Measurements from ENCODE around the gene TRIM47. TPM values are rescaled to one million over a fixed set of nuclear protein-coding genes. Genes with fewer than 3 reads are reported as not detected.

Gene TRIM47, protein sequence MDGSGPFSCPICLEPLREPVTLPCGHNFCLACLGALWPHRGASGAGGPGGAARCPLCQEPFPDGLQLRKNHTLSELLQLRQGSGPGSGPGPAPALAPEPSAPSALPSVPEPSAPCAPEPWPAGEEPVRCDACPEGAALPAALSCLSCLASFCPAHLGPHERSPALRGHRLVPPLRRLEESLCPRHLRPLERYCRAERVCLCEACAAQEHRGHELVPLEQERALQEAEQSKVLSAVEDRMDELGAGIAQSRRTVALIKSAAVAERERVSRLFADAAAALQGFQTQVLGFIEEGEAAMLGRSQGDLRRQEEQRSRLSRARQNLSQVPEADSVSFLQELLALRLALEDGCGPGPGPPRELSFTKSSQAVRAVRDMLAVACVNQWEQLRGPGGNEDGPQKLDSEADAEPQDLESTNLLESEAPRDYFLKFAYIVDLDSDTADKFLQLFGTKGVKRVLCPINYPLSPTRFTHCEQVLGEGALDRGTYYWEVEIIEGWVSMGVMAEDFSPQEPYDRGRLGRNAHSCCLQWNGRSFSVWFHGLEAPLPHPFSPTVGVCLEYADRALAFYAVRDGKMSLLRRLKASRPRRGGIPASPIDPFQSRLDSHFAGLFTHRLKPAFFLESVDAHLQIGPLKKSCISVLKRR
- 1 to 10 TPM; 8.1 to 9.6 TPM for total RNA-seq

- peaks cover 26% of the 10 kb centered on the region for H3K4me1 Mint-ChIP-seq (ENCODE audit: low read depth)
- intact Hi-C loops (cut with micrococcal nuclease), result no loop called here
- CTCF ChIA-PET, result interaction anchor here (0.6 to 7.2 kb wide), 11 partner anchors 11 to 226 kb away, joined by 3 to 66 read pairs (median 4); partner anchors contain the start of genes GALK1 and TRIM65
These were observed at the start of gene TRIM47 for GRCh38 chr17:75878174-75878998. TRIM47 (minus strand) TSS chr17:75878581; CDS start chr17:75878548, 33 bp downstream.

GRCh38 chr17:75927286-75927922 is 49.0 kb upstream of the TRIM47 start:
- DNase-seq, result no peak
- H3K27me3 Mint-ChIP-seq (ENCODE audit: low read depth), result no peaks in the 10 kb centered on the region
- CTCF ChIA-PET, result interaction anchor here (0.5 to 2.7 kb wide), 10 partner anchors 11 to 153 kb away, joined by 3 to 11 read pairs (median 4); partner anchors contain the start of gene FBF1
- H3K4me1 Mint-ChIP-seq (ENCODE audit: low read depth), result no peaks in the 10 kb centered on the region
- H3K36me3 Mint-ChIP-seq (ENCODE audit: low read depth), result peaks cover 12% of the 10 kb centered on the region
- H3K27ac Mint-ChIP-seq, result no peak overlapping the region
- no peaks in the 10 kb centered on the region for H3K9me3 Mint-ChIP-seq
- intact Hi-C loops (cut with micrococcal nuclease), result no loop called here
- H3K4me3 Mint-ChIP-seq, result no peak overlapping the region

More at GRCh38 chr17:75878174-75878998, at the start of gene TRIM47:
- H3K9me3 Mint-ChIP-seq, result no peaks in the 10 kb centered on the region
- no peak for DNase-seq
- H3K27ac Mint-ChIP-seq, result peak within 1 kb of the TSS; percentile 83
- peak within 1 kb of the TSS; percentile 93 for H3K4me3 Mint-ChIP-seq
- H3K36me3 Mint-ChIP-seq (ENCODE audit: low read depth), result peaks cover 5% of the 10 kb centered on the region
- H3K27me3 Mint-ChIP-seq (ENCODE audit: low read depth), result peaks cover 3% of the 10 kb centered on the region

DNA sequence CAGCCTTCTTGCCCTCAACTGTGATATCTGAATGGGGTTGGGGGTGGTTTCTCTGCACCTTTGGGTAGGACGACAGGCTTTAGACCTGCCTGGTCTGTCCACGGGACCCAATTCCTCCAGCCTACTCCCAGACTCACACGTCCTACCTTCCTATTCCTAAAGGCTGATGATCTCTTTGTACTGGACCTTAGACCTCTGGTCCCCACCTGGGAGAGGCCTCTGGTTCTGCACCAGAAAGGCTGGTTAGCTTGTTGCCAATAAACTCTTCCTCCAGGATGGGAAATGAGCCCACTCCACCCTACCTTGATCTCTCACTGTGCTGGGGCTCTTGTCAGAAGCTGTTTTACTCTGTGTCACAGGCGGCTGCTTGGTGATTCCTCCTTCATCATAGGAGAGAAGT is 48.1 kb upstream of the TRIM47 start:
- Mint-ChIP-seq H3K36me3 (ENCODE audit: low read depth) (peaks cover 12% of the 10 kb centered on the region), H3K27ac (no peak overlapping the region), H3K4me3 (no peak overlapping the region), H3K4me1 (ENCODE audit: low read depth) (no peaks in the 10 kb centered on the region), H3K27me3 (ENCODE audit: low read depth) (no peaks in the 10 kb centered on the region), H3K9me3 (no peaks in the 10 kb centered on the region)
- intact Hi-C loops (cut with micrococcal nuclease), result no loop called here
- DNase-seq, result no peak
- CTCF ChIA-PET, result interaction anchor here (0.9 to 2.7 kb wide), 4 partner anchors 11 to 79 kb away, joined by 4 to 11 read pairs (median 6); partner anchors contain the start of gene FBF1

GRCh38 chr17:75925912-75926311 is 47.5 kb upstream of the TRIM47 start:
- H3K27ac Mint-ChIP-seq, result no peak overlapping the region
- CTCF ChIA-PET, result interaction anchor here (0.6 to 2.7 kb wide), 4 partner anchors 10 to 169 kb away, joined by 4 to 11 read pairs (median 4); no protein-coding TSS in a partner anchor
- no peaks in the 10 kb centered on the region for H3K4me1 Mint-ChIP-seq (ENCODE audit: low read depth)
- DNase-seq, result no peak
- intact Hi-C loops (cut with micrococcal nuclease), result no loop called here
- no peak overlapping the region for H3K4me3 Mint-ChIP-seq
- no peaks in the 10 kb centered on the region for H3K9me3 Mint-ChIP-seq
- H3K36me3 Mint-ChIP-seq (ENCODE audit: low read depth), result peaks cover 11% of the 10 kb centered on the region
- H3K27me3 Mint-ChIP-seq (ENCODE audit: low read depth), result no peaks in the 10 kb centered on the region

DNA sequence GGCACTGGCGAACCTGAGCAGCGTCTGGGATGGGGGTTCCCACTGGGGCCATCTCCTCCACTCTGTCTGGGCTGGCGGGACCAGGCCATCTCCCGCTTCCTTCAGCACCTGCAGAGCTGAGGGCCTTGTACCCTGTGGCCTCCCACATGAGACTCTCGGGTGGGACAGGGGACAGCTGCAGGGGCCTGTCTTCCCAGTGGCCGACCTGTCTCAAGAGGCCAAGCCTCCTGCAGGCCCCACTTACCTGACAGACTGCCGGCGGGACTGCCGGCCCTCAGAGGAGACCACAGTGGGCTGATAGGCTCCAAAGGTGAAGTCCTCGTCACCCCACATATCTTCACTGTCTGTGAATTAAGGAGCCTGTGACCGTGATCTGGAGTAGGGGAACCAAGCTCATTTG is 46.7 kb upstream of the TRIM47 start:
- Mint-ChIP-seq H3K4me1 (ENCODE audit: low read depth) (no peaks in the 10 kb centered on the region), H3K4me3 (no peak overlapping the region), H3K36me3 (ENCODE audit: low read depth) (peaks cover 11% of the 10 kb centered on the region), H3K27me3 (ENCODE audit: low read depth) (no peaks in the 10 kb centered on the region), H3K27ac (no peak overlapping the region), H3K9me3 (no peaks in the 10 kb centered on the region)
- CTCF ChIA-PET, result interaction anchor here (1.2 kb wide), 1 partner anchor 89 kb away, joined by 4 read pairs; no protein-coding TSS in a partner anchor
- DNase-seq, result no peak
- intact Hi-C loops (cut with micrococcal nuclease), result no loop called here

- no peak for DNase-seq
- no peaks in the 10 kb centered on the region for H3K4me1 Mint-ChIP-seq (ENCODE audit: low read depth)
- no peaks in the 10 kb centered on the region for H3K27me3 Mint-ChIP-seq (ENCODE audit: low read depth)
- intact Hi-C loops (cut with micrococcal nuclease), result no loop called here
- peaks cover 11% of the 10 kb centered on the region for H3K36me3 Mint-ChIP-seq (ENCODE audit: low read depth)
- no peak overlapping the region for H3K4me3 Mint-ChIP-seq
- no peaks in the 10 kb centered on the region for H3K9me3 Mint-ChIP-seq
- CTCF ChIA-PET, result interaction anchor here (1.0 kb wide), 2 partner anchors 80 to 375 kb away, joined by 3 read pairs; no protein-coding TSS in a partner anchor
- H3K27ac Mint-ChIP-seq, result no peak overlapping the region
These were observed 44.8 kb upstream of the TRIM47 start for GRCh38 chr17:75922963-75923874.

- no peak for DNase-seq
- H3K27ac Mint-ChIP-seq, result no peak overlapping the region
- no peaks in the 10 kb centered on the region for H3K9me3 Mint-ChIP-seq
- intact Hi-C loops (cut with micrococcal nuclease), result no loop called here
- H3K27me3 Mint-ChIP-seq (ENCODE audit: low read depth), result no peaks in the 10 kb centered on the region
- H3K4me3 Mint-ChIP-seq, result no peak overlapping the region
- H3K36me3 Mint-ChIP-seq (ENCODE audit: low read depth), result peaks cover 6% of the 10 kb centered on the region
- H3K4me1 Mint-ChIP-seq (ENCODE audit: low read depth), result no peaks in the 10 kb centered on the region
- CTCF ChIA-PET, result interaction anchor here (1.0 to 1.1 kb wide), 2 partner anchors 83 to 376 kb away, joined by 3 read pairs; no protein-coding TSS in a partner anchor
These were observed 44.0 kb upstream of the TRIM47 start for GRCh38 chr17:75922173-75922961.

DNA sequence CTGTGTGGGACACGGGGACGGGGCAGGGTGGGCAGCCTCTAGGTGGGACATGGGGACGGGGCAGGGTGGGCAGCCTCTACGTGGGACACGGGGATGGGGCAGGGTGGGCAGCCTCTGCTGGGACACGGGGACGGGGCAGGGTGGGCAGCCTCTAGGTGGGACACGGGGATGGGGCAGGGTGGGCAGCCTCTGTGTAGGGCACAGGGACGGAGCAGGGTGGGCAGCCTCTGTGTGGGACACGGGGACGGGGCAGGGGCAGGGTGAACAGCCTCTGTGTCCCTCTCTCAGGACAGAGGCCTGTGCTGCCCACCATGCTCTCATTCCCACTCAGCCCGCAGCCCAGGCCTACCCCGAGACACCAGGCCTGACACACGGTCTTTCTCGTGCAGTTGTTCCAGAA is 43.2 kb upstream of the TRIM47 start:
- Mint-ChIP-seq H3K4me1 (ENCODE audit: low read depth) (no peaks in the 10 kb centered on the region), H3K4me3 (no peak overlapping the region), H3K27me3 (ENCODE audit: low read depth) (no peaks in the 10 kb centered on the region), H3K36me3 (ENCODE audit: low read depth) (peaks cover 8% of the 10 kb centered on the region), H3K27ac (no peak overlapping the region), H3K9me3 (no peaks in the 10 kb centered on the region)
- intact Hi-C loops (cut with micrococcal nuclease), result no loop called here
- no peak for DNase-seq
- CTCF ChIA-PET, result interaction anchor here (1.1 kb wide), 1 partner anchor 84 kb away, joined by 3 read pairs; no protein-coding TSS in a partner anchor

DNA sequence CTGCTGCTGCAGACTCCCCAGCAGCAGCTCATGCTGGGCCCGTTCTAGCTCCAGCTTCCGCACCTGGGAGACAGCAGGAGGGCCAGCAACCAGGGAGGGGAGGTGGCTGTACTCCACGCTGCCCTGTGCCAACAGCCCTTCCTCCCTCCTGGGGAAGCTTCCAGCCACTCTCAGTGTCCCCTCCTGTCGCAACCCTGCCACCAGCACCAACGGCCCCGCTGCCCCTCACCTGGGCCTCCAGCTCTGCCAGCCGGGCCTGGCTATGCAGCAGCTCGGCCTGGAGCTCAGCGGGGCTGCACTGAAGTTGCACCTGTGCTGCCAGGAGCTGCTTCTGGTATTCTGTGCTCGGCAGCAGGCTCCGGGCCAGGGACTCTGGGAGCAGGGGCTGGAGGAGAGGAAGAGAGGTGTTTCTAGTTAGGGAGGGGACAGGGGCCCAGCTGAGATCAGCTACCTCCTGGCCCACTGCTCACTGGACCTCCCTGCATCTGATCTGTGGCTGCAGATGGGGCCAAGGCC is 41.7 kb upstream of the TRIM47 start:
- H3K9me3 Mint-ChIP-seq, result no peaks in the 10 kb centered on the region
- CTCF ChIA-PET, result interaction anchor here (1.0 to 1.1 kb wide), 2 partner anchors 42 to 84 kb away, joined by 4 read pairs; partner anchors contain the start of gene TRIM47
- H3K4me1 Mint-ChIP-seq (ENCODE audit: low read depth), result no peaks in the 10 kb centered on the region
- no peaks in the 10 kb centered on the region for H3K27me3 Mint-ChIP-seq (ENCODE audit: low read depth)
- peaks cover 6% of the 10 kb centered on the region for H3K36me3 Mint-ChIP-seq (ENCODE audit: low read depth)
- no peak overlapping the region for H3K4me3 Mint-ChIP-seq
- no peak for DNase-seq
- intact Hi-C loops (cut with micrococcal nuclease), result no loop called here
- H3K27ac Mint-ChIP-seq, result no peak overlapping the region

- H3K27me3 Mint-ChIP-seq (ENCODE audit: low read depth), result no peaks in the 10 kb centered on the region
- CTCF ChIA-PET, result interaction anchor here (1.0 to 1.1 kb wide), 2 partner anchors 41 to 85 kb away, joined by 4 read pairs; partner anchors contain the start of gene TRIM47
- DNase-seq, result no peak
- H3K4me1 Mint-ChIP-seq (ENCODE audit: low read depth), result no peaks in the 10 kb centered on the region
- intact Hi-C loops (cut with micrococcal nuclease), result no loop called here
- H3K27ac Mint-ChIP-seq, result no peak overlapping the region
- peaks cover 6% of the 10 kb centered on the region for H3K36me3 Mint-ChIP-seq (ENCODE audit: low read depth)
- no peaks in the 10 kb centered on the region for H3K9me3 Mint-ChIP-seq
- no peak overlapping the region for H3K4me3 Mint-ChIP-seq
These were observed 41.2 kb upstream of the TRIM47 start for GRCh38 chr17:75919611-75920010.

Data from activated naive CD4-positive, alpha-beta T cell treated with anti-CD3 and anti-CD28 coated beads for 36 hours (primary cell).